Fibroblast of lung (primary cell): Measurements from ENCODE around the gene PPP1R15B. TPM values are rescaled to one million over a fixed set of nuclear protein-coding genes. Genes with fewer than 3 reads are reported as not detected.
A peak's percentile ranks its signal among the peaks of the same experiment; 100 is the strongest.
"Not testable (repeated sequence)": the region's sequence is repeated elsewhere in the genome, so short reads cannot be mapped to it uniquely, and the experiment has no call there.

Experiments
- DNase-seq, 2 donors: peaks; one replicate each; pipeline versions ENCODE4 v3.0.0 to v3.0.0-alpha.2; 2010; ENCODE audit warnings: low read depth in 2 of 2
- H2AFZ ChIP-seq: 2 replicates; pipeline ENCODE4 v1.5.1; 2012; ENCODE audit warnings: low read length, control low read depth, inconsistent platforms
- H3K27ac ChIP-seq: 2 replicates; pipeline ENCODE4 v1.5.1; 2011; ENCODE audit warnings: low read length, control low read depth; ENCODE audit not compliant: insufficient read depth
- H3K27me3 ChIP-seq: 2 replicates; pipeline ENCODE4 v1.5.1; 2011; ENCODE audit warnings: mild to moderate bottlenecking, low read length; ENCODE audit not compliant: control insufficient read depth, insufficient read depth
- H3K36me3 ChIP-seq: 2 replicates; pipeline ENCODE4 v1.5.1; 2011; ENCODE audit warnings: low read length; ENCODE audit not compliant: control insufficient read depth, insufficient read depth
- H3K4me1 ChIP-seq: 2 replicates; pipeline ENCODE4 v1.5.1; 2011; ENCODE audit warnings: low read length; ENCODE audit not compliant: control insufficient read depth, insufficient read depth; ENCODE audit errors: extremely low read depth
- H3K4me2 ChIP-seq: 2 replicates; pipeline ENCODE4 v1.5.1; 2011; ENCODE audit warnings: low read length, control low read depth; ENCODE audit not compliant: insufficient read depth; ENCODE audit errors: extremely low read depth
- H3K4me3 ChIP-seq, 4 experiments: fragments of 200-600 bp in 1 of 4; sonication (generic) in 1 of 4; replicated peaks in 1 of 4; 2 replicates each; pipeline ENCODE4 v1.5.1; 2011 to 2016; ENCODE audit warnings: low read length in 4 of 4, low read depth in 3 of 4, mild to moderate bottlenecking in 3 of 4, control low read depth in 2 of 4, inconsistent platforms in 1 of 4, mixed read lengths in 1 of 4; ENCODE audit not compliant: insufficient read depth in 1 of 4; ENCODE audit errors: control extremely low read depth in 1 of 4
- H3K79me2 ChIP-seq: 2 replicates; pipeline ENCODE4 v1.5.1; 2012; ENCODE audit warnings: mild to moderate bottlenecking, low read length, inconsistent platforms; ENCODE audit not compliant: control insufficient read depth, insufficient read depth
- H3K9ac ChIP-seq: 2 replicates; pipeline ENCODE4 v1.5.1; 2011; ENCODE audit warnings: mild to moderate bottlenecking, low read length, control low read depth; ENCODE audit not compliant: insufficient read depth
- H3K9me3 ChIP-seq: 2 replicates; pipeline ENCODE4 v1.5.1; 2012; ENCODE audit warnings: low read depth, low read length; ENCODE audit not compliant: control insufficient read depth, insufficient read depth
- H4K20me1 ChIP-seq: 2 replicates; pipeline ENCODE4 v1.5.1; 2011; ENCODE audit warnings: low read length; ENCODE audit not compliant: control insufficient read depth, insufficient read depth; ENCODE audit errors: extremely low read depth
- CTCF ChIP-seq, 2 donors: IDR thresholded peaks in 1 of 2; conservative IDR thresholded peaks in 1 of 2; 1 replicate in 1 of 2; 2 replicates in 1 of 2; pipeline ENCODE4 v1.5.1; 2011 to 2012; ENCODE audit warnings: low read length in 2 of 2, control low read depth in 1 of 2, inconsistent platforms in 1 of 2, low read depth in 1 of 2, mild to moderate bottlenecking in 1 of 2
- EZH2 ChIP-seq: IDR thresholded peaks from 2 replicates; pipeline ENCODE4 v1.5.1; 2012; ENCODE audit warnings: low read length, control low read depth, mild to moderate bottlenecking; ENCODE audit errors: missing control alignments
- polyA plus RNA-seq, 2 donors: library from polyadenylated mRNA; depleted of rRNA in 1 of 2; stranded (reverse) in 1 of 2; unstranded in 1 of 2; fragments of >200 nt; gene quantifications; 2 replicates each; pipeline ENCODE4 v1.2.1, GENCODE V29; 2011 to 2012; ENCODE audit warnings: missing spikeins in 1 of 2
- total RNA-seq: library from RNA; depleted of rRNA; stranded (reverse); fragments of >200 nt; gene quantifications from 2 replicates; pipeline ENCODE4 v1.2.1, GENCODE V29; 2014

Gene PPP1R15B
- total and polyA plus RNA-seq, 2 donors (not counting 1 experiment from before 2014, with no cell fraction given): 22.4 to 27.7 TPM

- H3K4me1 ChIP-seq: peaks cover 5% of the 10 kb centered on the region
- no peak overlapping the region for H3K4me2 ChIP-seq
- no peaks in the 10 kb centered on the region for H4K20me1 ChIP-seq
- peak; percentile 49 to 82 for DNase-seq
- no peak overlapping the region for H3K27ac ChIP-seq
- no peak overlapping the region for H3K4me3 ChIP-seq
- no peaks in the 10 kb centered on the region for H3K36me3 ChIP-seq
- no peak overlapping the region for H2AFZ ChIP-seq
- TF ChIP-seq CTCF (conservative IDR thresholded peaks at IDR 0.05 in 1 of 2, IDR thresholded peaks at IDR 0.05 in 1 of 2; ENCODE audit: low read depth in 1 of 2, low read length in 2 of 2) (no peak), EZH2 (no peak)
- no peaks in the 10 kb centered on the region for H3K79me2 ChIP-seq
- H3K27me3 ChIP-seq: no peaks in the 10 kb centered on the region
- H3K9ac ChIP-seq: no peak overlapping the region
- H3K9me3 ChIP-seq: no peaks in the 10 kb centered on the region
Measured at GRCh38 chr1:204426035-204426436, 14.4 kb upstream of the PPP1R15B start.

GRCh38 chr1:204424621-204425020, 13.0 kb upstream of the PPP1R15B start:
- H2AFZ ChIP-seq: no peak overlapping the region
- no peak for DNase-seq
- H3K27me3 ChIP-seq: no peaks in the 10 kb centered on the region
- H3K36me3 ChIP-seq: no peaks in the 10 kb centered on the region
- H4K20me1 ChIP-seq: no peaks in the 10 kb centered on the region
- H3K4me3 ChIP-seq: no peak overlapping the region
- no peak overlapping the region for H3K27ac ChIP-seq
- H3K4me1 ChIP-seq: peaks cover 5% of the 10 kb centered on the region
- H3K79me2 ChIP-seq: no peaks in the 10 kb centered on the region
- H3K9ac ChIP-seq: no peak overlapping the region
- no peaks in the 10 kb centered on the region for H3K9me3 ChIP-seq
- TF ChIP-seq CTCF (conservative IDR thresholded peaks at IDR 0.05 in 1 of 2, IDR thresholded peaks at IDR 0.05 in 1 of 2; ENCODE audit: low read depth in 1 of 2, low read length in 2 of 2): no peak
- no peak for TF ChIP-seq EZH2
- no peak overlapping the region for H3K4me2 ChIP-seq

GRCh38 chr1:204422061-204422705, 10.6 kb upstream of the PPP1R15B start:
- H3K36me3 ChIP-seq, H3K79me2 ChIP-seq, DNase-seq, H3K27me3 ChIP-seq, H3K27ac ChIP-seq, H3K9me3 ChIP-seq, H3K4me2 ChIP-seq, H4K20me1 ChIP-seq, H3K4me3 ChIP-seq, H3K9ac ChIP-seq, H2AFZ ChIP-seq: not testable (repeated sequence)
- peaks cover 24% of the 10 kb centered on the region for H3K4me1 ChIP-seq
